Right ventricle myocardium superior (tissue), 1 donor: ENCODE results near the gene P2RX7. TPM values are rescaled to one million over a fixed set of nuclear protein-coding genes. Genes with fewer than 3 reads are reported as not detected.
"Not testable (repeated sequence)": the region's sequence is repeated elsewhere in the genome, so short reads cannot be mapped to it uniquely, and the experiment has no call there.

ENCODE experiments used
- ATAC-seq: fragments of 200-7000 bp; cut with Tn5 transposase; one replicate; pipeline ENCODE4 v1.9.1; 2020; ENCODE audit warnings: mild to moderate bottlenecking; ENCODE audit not compliant: poor library complexity
- DNase-seq: peaks from one replicate; pipeline ENCODE4 v3.0.0-alpha.2; 2020
- intact Hi-C: fragments of 100-400 bp; cut with DNase I; formaldehyde crosslinking; loops from one replicate; pipeline ENCODE4 v1.11.2; 2022
- total RNA-seq: library from RNA; stranded (reverse); fragmentation: NEBNext Ultra II Directional; extraction: Animal tissue kit (Norgen Biotek cat#: 25700); gene quantifications from one replicate; pipeline ENCODE4 v1.2.1, GENCODE V29; 2021
- donor health status: DM: no; HTN: yes; CAD: no; lungs with severe emphysema.

The P2RX7 gene
- total RNA-seq, 1 donor from 2014 or later: 1.7 TPM

GRCh38 chr12:121216102-121216501 is 83.4 kb downstream of the P2RX7 start:
- intact Hi-C loops: no loop called here
- DNase-seq (no peak), ATAC-seq (no peak)

- intact Hi-C loops: no loop called here
- DNase-seq (no peak), ATAC-seq (no peak)
Observed at GRCh38 chr12:121217063-121217462, 84.4 kb downstream of the P2RX7 start.

- ATAC-seq: no peak
- DNase-seq: no peak
- intact Hi-C loops: no loop called here
Observed at GRCh38 chr12:121217761-121218160, 85.1 kb downstream of the P2RX7 start.

GRCh38 chr12:121218588-121219352 is 86.1 kb downstream of the P2RX7 start:
- ATAC-seq (no peak), DNase-seq (no peak)
- intact Hi-C loops: no loop called here

GRCh38 chr12:121219353-121219986 is 86.8 kb downstream of the P2RX7 start:
- DNase-seq (no peak), ATAC-seq (no peak)
- intact Hi-C loops: no loop called here

GRCh38 chr12:121222847-121223246 is 90.2 kb downstream of the P2RX7 start:
- ATAC-seq (no peak), DNase-seq (no peak)
- intact Hi-C loops: no loop called here

- intact Hi-C loops: no loop called here
- ATAC-seq (peak; percentile 18), DNase-seq (no peak)
Observed at GRCh38 chr12:121223292-121224285, 90.9 kb downstream of the P2RX7 start.

- no peak for DNase-seq
- no peak for ATAC-seq
- intact Hi-C loops: no loop called here
Observed at GRCh38 chr12:121224591-121224990, 91.9 kb downstream of the P2RX7 start.

- DNase-seq: no peak
Observed at GRCh38 chr12:121226399-121226798, 93.7 kb downstream of the P2RX7 start.

GRCh38 chr12:121226871-121227270 is 94.2 kb downstream of the P2RX7 start:
- ATAC-seq, intact Hi-C loops, DNase-seq: not testable (repeated sequence)

More at GRCh38 chr12:121226399-121226798, 93.7 kb downstream of the P2RX7 start:
- intact Hi-C loops: no loop called here
- no peak for ATAC-seq

- ATAC-seq: no peak
- no peak for DNase-seq
- intact Hi-C loops: no loop called here
Observed at GRCh38 chr12:121227294-121227693, 94.6 kb downstream of the P2RX7 start.

GRCh38 chr12:121228919-121229665 is 96.4 kb downstream of the P2RX7 start:
- intact Hi-C loops: no loop called here
- no peak for DNase-seq
- no peak for ATAC-seq

GRCh38 chr12:121229826-121230537 is 97.3 kb downstream of the P2RX7 start:
- intact Hi-C loops: not testable (repeated sequence)
- DNase-seq: peak; percentile 79
- peak; percentile 88 for ATAC-seq

GRCh38 chr12:121230538-121230907 is 97.8 kb downstream of the P2RX7 start:
- intact Hi-C loops: no loop called here
- DNase-seq (no peak), ATAC-seq (no peak)

GRCh38 chr12:121232163-121232562 is 99.5 kb downstream of the P2RX7 start:
- no peak for DNase-seq
- intact Hi-C loops: no loop called here
- no peak for ATAC-seq

- intact Hi-C loops: no loop called here
- DNase-seq (no peak), ATAC-seq (no peak)
Observed at GRCh38 chr12:121232977-121233627, 100.4 kb downstream of the P2RX7 start.

- intact Hi-C loops: no loop called here
- ATAC-seq (no peak), DNase-seq (no peak)
Observed at GRCh38 chr12:121233628-121234020, 100.9 kb downstream of the P2RX7 start.
